GM10248 (cell line): ENCODE measurements around the gene TSC22D3.

Experiments
- CTCF ChIA-PET: fragments of 300-600 bp; sonication (Branson Sonifier 250); formaldehyde crosslinking; extraction: SDS; loops from one replicate; lab custom pipeline; 2021; ENCODE audit warnings: antibody characterized with exemption; lab: Yijun Ruan, JAX
- POLR2A ChIA-PET: fragments of 350-650 bp; sonication (Branson Sonifier 250); formaldehyde crosslinking; extraction: SDS; loops from one replicate; lab custom pipeline; 2020; ENCODE audit warnings: antibody characterized with exemption; lab: Yijun Ruan, JAX
- DNase-seq: peaks from one replicate; pipeline ENCODE4 v3.0.0; 2012; ENCODE audit errors: extremely low spot score
- TF ChIP-seq, protein P1 (sequence below): IDR thresholded peaks from 2 replicates; pipeline ENCODE4 v1.5.1; 2012; ENCODE audit warnings: mild to moderate bottlenecking, low read depth; ENCODE audit errors: extremely low read depth, missing control alignments, control extremely low read depth

The TSC22D3 gene

DNA sequence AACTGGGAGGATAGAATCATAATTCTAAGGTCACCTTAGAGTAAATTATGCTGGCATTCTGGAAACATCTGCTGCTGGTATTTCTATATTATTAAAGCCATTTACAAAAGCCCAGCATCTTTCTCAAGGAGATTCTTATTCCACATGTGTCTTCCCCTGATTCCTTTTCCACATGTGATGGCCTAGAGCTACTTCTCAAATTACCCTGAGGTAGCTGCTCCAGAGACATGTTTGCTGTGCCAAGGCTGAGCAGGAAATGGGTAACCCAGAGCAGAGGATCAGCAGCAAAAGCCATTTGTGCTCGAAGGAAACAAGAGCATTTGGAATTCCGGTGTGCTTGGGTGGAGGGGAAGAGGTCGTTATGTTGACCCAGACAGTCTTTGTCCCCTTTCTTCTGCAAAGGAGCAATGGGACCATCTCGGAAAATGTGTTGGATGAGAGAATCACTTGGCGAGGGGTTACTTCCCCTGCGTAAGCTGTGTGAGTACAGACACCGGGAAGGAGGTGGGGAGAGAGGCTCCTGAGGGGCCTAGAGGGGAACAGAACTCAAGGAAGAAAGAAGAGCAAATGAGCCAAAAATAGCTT, 24.6 kb downstream of the TSC22D3 start:
- TF ChIP-seq, protein P1, sequence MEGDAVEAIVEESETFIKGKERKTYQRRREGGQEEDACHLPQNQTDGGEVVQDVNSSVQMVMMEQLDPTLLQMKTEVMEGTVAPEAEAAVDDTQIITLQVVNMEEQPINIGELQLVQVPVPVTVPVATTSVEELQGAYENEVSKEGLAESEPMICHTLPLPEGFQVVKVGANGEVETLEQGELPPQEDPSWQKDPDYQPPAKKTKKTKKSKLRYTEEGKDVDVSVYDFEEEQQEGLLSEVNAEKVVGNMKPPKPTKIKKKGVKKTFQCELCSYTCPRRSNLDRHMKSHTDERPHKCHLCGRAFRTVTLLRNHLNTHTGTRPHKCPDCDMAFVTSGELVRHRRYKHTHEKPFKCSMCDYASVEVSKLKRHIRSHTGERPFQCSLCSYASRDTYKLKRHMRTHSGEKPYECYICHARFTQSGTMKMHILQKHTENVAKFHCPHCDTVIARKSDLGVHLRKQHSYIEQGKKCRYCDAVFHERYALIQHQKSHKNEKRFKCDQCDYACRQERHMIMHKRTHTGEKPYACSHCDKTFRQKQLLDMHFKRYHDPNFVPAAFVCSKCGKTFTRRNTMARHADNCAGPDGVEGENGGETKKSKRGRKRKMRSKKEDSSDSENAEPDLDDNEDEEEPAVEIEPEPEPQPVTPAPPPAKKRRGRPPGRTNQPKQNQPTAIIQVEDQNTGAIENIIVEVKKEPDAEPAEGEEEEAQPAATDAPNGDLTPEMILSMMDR, result no peak
- ChIA-PET CTCF (interaction anchor here (1.2 to 1.4 kb wide), 2 partner anchors 33 to 75 kb away, joined by 3 read pairs; no protein-coding TSS in a partner anchor), POLR2A (no interaction called here)
- no peak for DNase-seq

DNA sequence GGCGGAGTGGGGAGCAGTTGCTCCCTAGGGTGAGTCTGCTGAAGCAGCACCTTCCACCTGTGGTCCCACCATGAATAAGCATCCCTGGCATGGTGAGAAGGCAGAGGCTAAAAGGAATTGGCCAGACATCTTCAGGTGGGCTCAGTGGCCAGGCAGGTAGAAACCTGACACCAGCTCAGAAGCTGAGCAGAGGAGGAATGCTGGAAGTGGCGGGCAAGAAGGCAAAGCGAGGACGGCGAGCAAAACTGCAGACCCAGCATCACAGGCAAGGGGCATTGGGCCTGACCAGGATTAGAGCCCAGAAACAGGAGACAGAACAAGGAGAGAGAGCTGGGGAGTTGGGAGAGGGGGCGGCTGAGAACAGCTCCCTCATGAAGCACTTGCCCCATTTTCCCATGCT, 25.3 kb downstream of the TSC22D3 start:
- TF ChIP-seq, protein P1, result no peak
- DNase-seq, result no peak
- ChIA-PET POLR2A (no interaction called here), CTCF (interaction anchor here (1.2 to 1.4 kb wide), 2 partner anchors 33 to 74 kb away, joined by 3 read pairs; no protein-coding TSS in a partner anchor)

DNA sequence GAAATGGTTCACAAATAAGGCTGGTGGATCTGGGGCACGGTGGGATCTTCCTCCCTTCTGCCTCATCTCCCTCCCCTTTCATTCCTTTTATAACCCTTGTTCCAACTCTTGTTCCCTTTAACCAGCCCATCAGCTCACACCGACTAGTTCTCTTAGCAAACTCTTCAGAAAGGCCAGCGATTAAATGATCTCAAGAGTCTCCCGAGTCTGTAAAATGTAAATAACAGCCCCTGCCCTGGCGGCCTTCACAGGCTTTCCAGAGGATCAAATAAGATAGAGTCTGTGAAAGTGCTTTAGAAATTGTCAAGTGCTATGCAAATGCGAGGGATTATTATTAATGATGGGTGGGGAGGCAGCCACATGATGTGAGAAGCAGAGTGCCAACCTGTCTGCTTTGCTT, 27.1 kb downstream of the TSC22D3 start:
- ChIA-PET CTCF (no interaction called here), POLR2A (no interaction called here)
- TF ChIP-seq, protein P1, result no peak
- DNase-seq, result no peak

GRCh38 chrX:107747596-107748161, 27.9 kb downstream of the TSC22D3 start:
- no peak for DNase-seq
- TF ChIP-seq, protein P1, result no peak
- ChIA-PET CTCF (no interaction called here), POLR2A (no interaction called here)

DNA sequence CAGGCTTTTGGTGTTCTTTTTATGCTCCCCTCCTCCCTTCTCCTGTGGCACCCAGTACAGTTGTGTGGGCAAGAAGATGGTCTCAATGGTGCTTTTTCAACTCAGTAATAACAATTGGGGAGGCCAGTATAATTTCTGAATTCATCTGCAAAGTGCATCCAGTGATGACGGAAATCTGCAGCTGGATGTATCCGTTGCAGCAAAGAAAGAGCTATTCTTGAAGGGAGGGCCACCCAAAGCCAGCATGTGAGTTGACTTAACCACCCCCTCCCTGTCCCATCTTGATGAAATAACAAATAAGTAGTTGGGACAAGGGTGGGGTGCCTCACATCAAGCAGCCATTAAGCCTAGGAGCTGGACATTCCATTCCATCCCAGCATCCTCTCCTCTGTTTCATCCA, 30.7 kb downstream of the TSC22D3 start:
- CTCF ChIA-PET, result interaction anchor here (1.0 to 2.1 kb wide), 3 partner anchors 15 to 85 kb away, joined by 3 to 6 read pairs (median 3); no protein-coding TSS in a partner anchor

GRCh38 chrX:107743995-107744394, 31.6 kb downstream of the TSC22D3 start:
- ChIA-PET POLR2A (no interaction called here), CTCF (interaction anchor here (1.1 to 2.1 kb wide), 4 partner anchors 13 to 71 kb away, joined by 3 to 6 read pairs (median 5); no protein-coding TSS in a partner anchor)
- DNase-seq, result no peak
- TF ChIP-seq, protein P1, result no peak

More for the DNA sequence above, 30.7 kb downstream of the TSC22D3 start:
- DNase-seq, result no peak
- TF ChIP-seq, protein P1, result no peak
- POLR2A ChIA-PET, result no interaction called here
